ENCODE data around the gene PPAT. TPM values are rescaled to one million over a fixed set of nuclear protein-coding genes. Genes with fewer than 3 reads are reported as not detected.

Gene PPAT
- total and polyA plus RNA-seq, 2 donors (not counting 3 experiments of a cell fraction or from before 2014, with no cell fraction given): 4.3 to 25.5 TPM

DNA sequence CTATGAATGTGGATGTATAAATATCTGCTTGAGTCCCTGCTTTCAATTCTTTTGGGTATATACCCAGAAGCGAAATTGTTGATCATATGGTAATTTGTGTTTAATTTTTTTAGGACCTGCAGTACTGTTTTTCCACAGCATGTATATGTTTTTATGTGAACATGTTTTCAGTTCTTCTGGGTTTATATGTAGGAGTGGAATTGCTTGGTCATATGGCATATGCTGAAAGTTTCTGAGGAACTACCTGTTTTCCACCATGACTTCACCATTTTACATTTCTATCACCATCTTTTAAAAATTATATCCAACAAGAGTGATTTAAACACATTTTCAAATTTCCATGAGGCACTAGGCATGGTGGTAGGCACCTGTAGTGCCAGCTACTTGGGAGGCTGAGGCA lies 8.2 kb downstream of the PPAT start:
- Histone ChIP-seq H4K20me1 (replicated peaks; ENCODE audit: control insufficient read depth, extremely low read depth, insufficient read depth, low read length) (no peaks in the 10 kb centered on the region), H2AFZ (ENCODE audit: low read depth, low read length) (no peak overlapping the region), H3K9me1 (replicated peaks; ENCODE audit: control insufficient read depth, extremely low read depth, insufficient read depth, low read length) (peaks cover 6% of the 10 kb centered on the region), H3K9ac (replicated peaks; ENCODE audit: extremely low read depth, insufficient read depth, low read length) (no peak overlapping the region), H3K4me2 (ENCODE audit: insufficient read depth, low read length) (no peak overlapping the region), H3K27me3 (ENCODE audit: control insufficient read depth in 2 of 2, insufficient read depth in 2 of 2, low read length in 2 of 2) (no peaks in the 10 kb centered on the region), H3K4me1 (ENCODE audit: control insufficient read depth, extremely low read depth, insufficient read depth, low read length) (peaks cover 6% of the 10 kb centered on the region), H3K36me3 (ENCODE audit: control insufficient read depth in 2 of 2, extremely low read depth in 1 of 2, insufficient read depth in 2 of 2, low read length in 2 of 2) (no peaks in the 10 kb centered on the region), H3K4me3 (replicated peaks in 1 of 3; ENCODE audit: insufficient read depth in 1 of 3, low read depth in 1 of 3, low read length in 3 of 3) (no peak overlapping the region), H3K9me3 (replicated peaks; ENCODE audit: control insufficient read depth, insufficient read depth, low read length) (no peaks in the 10 kb centered on the region), H3K79me2 (ENCODE audit: control insufficient read depth, insufficient read depth, low read length) (peaks cover 92% of the 10 kb centered on the region), H3K27ac (ENCODE audit: insufficient read depth, low read depth, low read length) (no peak overlapping the region)
- FAIRE-seq: no peak
- no peak for DNase-seq (ENCODE audit: low read depth, low spot score)
- TF ChIP-seq MAX (IDR thresholded peaks at IDR 0.05; ENCODE audit: insufficient read depth, insufficient read length) (no peak), EZH2 (IDR thresholded peaks at IDR 0.05; ENCODE audit: borderline replicate concordance, low read depth, low read length, severe bottlenecking) (no peak), POLR2AphosphoS5 (IDR thresholded peaks at IDR 0.05; ENCODE audit: insufficient read depth, low read depth, low read length) (no peak), CTCF (IDR thresholded peaks at IDR 0.05; ENCODE audit: extremely low read depth in 1 of 2, insufficient read depth in 1 of 2, low read depth in 1 of 2, low read length in 2 of 2) (no peak), MYC (IDR thresholded peaks at IDR 0.05; ENCODE audit: low read depth, low read length) (no peak), GATA2 (IDR thresholded peaks at IDR 0.05; ENCODE audit: insufficient read depth, insufficient read length, low read depth, low read length) (no peak), FOS (IDR thresholded peaks at IDR 0.05; ENCODE audit: borderline replicate concordance, insufficient read depth, low read length) (no peak), POLR2A (IDR thresholded peaks at IDR 0.05; ENCODE audit: low read depth, low read length) (no peak), JUN (IDR thresholded peaks at IDR 0.05; ENCODE audit: borderline replicate concordance, insufficient read depth, insufficient read length, low read depth) (no peak)
- ChIA-PET POLR2A (no interaction called here), CTCF (no interaction called here)
- BruUV-seq (replicated peaks): no TSS peak
- intact Hi-C loops (cut with micrococcal nuclease) (no loop called here), dilution Hi-C loops (cut with MboI; ENCODE audit: extremely low pct_ligation_motif_present, low sequenced_read_pairs) (no loop called here)
